LNCAP (cell line): Measurements from ENCODE around the gene CRIM1.

Experiments
- TF ChIP-seq, protein P1 (sequence below): fragments of 450-650 bp; IDR thresholded peaks from 2 replicates; pipeline ENCODE4 v1.5.1; 2017; ENCODE audit warnings: mild to moderate bottlenecking

The CRIM1 gene

DNA sequence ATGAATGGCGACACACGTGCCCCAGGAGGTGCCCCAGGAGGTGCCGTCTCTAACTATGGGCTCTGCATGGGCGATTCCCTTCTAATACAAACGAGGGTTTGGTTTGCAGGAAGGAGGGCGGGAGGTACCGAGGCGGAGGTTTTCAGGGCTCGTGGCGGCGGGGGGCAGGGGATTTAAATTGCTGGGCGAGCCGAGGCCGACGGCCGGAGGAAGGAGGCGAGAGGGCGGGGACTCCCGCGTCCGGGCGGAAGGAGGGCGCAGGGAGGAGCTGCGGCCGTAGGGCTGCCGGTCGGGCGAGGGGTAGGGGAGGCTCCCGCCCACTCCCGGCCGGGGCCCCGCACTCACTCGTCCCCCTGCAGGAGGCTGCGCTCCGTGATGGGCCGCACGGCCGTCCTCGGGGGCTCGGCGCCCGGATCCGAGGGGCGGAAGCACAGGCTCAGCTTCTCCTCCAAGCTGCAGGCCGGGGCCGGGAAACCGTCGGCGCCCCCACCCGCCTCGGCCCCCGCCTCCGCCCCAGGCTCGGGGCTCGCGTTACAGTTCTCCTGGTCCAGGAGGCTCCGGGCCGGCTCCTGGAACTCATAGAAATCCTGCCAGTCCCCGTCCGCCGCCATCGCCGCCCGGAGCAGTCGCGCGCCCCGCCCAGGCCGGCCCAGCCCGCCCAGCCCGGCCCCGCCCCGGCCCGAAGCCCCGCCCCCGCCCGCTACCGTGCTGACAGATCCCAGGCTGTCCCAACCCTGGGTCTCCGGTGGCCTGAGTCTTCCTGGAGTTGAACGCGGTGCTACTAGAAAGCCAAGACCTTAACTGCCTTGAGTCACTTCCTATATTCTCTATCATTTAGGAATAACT, 242.2 kb downstream of the CRIM1 start, which contains the start of gene FEZ2:
Gene FEZ2, minus strand, starts transcription at position 637 of the 846 bp plus-strand sequence. Its CDS starts 26 bp downstream, at position 611.
- TF ChIP-seq, protein P1, sequence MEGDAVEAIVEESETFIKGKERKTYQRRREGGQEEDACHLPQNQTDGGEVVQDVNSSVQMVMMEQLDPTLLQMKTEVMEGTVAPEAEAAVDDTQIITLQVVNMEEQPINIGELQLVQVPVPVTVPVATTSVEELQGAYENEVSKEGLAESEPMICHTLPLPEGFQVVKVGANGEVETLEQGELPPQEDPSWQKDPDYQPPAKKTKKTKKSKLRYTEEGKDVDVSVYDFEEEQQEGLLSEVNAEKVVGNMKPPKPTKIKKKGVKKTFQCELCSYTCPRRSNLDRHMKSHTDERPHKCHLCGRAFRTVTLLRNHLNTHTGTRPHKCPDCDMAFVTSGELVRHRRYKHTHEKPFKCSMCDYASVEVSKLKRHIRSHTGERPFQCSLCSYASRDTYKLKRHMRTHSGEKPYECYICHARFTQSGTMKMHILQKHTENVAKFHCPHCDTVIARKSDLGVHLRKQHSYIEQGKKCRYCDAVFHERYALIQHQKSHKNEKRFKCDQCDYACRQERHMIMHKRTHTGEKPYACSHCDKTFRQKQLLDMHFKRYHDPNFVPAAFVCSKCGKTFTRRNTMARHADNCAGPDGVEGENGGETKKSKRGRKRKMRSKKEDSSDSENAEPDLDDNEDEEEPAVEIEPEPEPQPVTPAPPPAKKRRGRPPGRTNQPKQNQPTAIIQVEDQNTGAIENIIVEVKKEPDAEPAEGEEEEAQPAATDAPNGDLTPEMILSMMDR: no peak
